H1 (cell line): ENCODE results near the gene LAMB3. TPM values are rescaled to one million over a fixed set of nuclear protein-coding genes. Genes with fewer than 3 reads are reported as not detected.

Experiments
- NANOG ChIP-seq: IDR thresholded peaks from 2 replicates; pipeline ENCODE4 v1.6.1; 2011; ENCODE audit warnings: low read length, low read depth, mild to moderate bottlenecking, inconsistent platforms; ENCODE audit not compliant: insufficient read depth, poor library complexity, severe bottlenecking
- PHF8 ChIP-seq: fragments of 200-600 bp; sonication (generic); conservative IDR thresholded peaks from 2 replicates; pipeline ENCODE4 v1.7.1; 2012; ENCODE audit warnings: low read depth, mild to moderate bottlenecking, inconsistent platforms, low read length, moderate library complexity
- POLR2AphosphoS5 ChIP-seq: IDR thresholded peaks from 2 replicates; pipeline ENCODE4 v1.6.1; 2011; ENCODE audit warnings: low read depth, low read length
- RNF2 ChIP-seq: fragments of 200-900, 300-1000 bp; sonication (generic); IDR thresholded peaks from 2 replicates; pipeline ENCODE4 v1.7.1; 2016; ENCODE audit warnings: borderline replicate concordance, low read depth, mild to moderate bottlenecking, antibody characterized with exemption, low read length; ENCODE audit not compliant: poor library complexity, severe bottlenecking; ENCODE audit errors: missing control alignments
- SUZ12 ChIP-seq: fragments of 200-600 bp; sonication (generic); IDR thresholded peaks from 2 replicates; pipeline ENCODE4 v1.6.1; 2012; ENCODE audit warnings: mild to moderate bottlenecking, inconsistent platforms, low read length, moderate library complexity, mixed read lengths
- polyA plus RNA-seq, 7 experiments: library from polyadenylated mRNA; depleted of rRNA in 3 of 7; stranded (reverse) in 5 of 7; unstranded in 2 of 7; fragments of >200 nt in 5 of 7; fragments of 200-250 nt in 2 of 7; gene quantifications; 1 replicate in 5 of 7; 2 replicates in 1 of 7; 4 replicates in 1 of 7; pipeline versions ENCODE4 v1.2.1 to v1.2.3, GENCODE V29; 2011 to 2013; ENCODE audit warnings: missing spikeins in 2 of 7, mixed read lengths in 2 of 7
- total RNA-seq: library from RNA; stranded (reverse); fragmentation: NEBNext Ultra II Directional; extraction: Animal tissue kit (Norgen Biotek cat#: 25700); gene quantifications from 2 replicates; pipeline ENCODE4 v1.2.1, GENCODE V29; 2021
- TF ChIP-seq, protein P1 (sequence below): fragments of 300-600 bp; sonication (generic); IDR thresholded peaks from 2 replicates; pipeline ENCODE4 v1.7.1; 2012; ENCODE audit warnings: low read length, moderate library complexity, mild to moderate bottlenecking, inconsistent platforms; ENCODE audit not compliant: insufficient replicate concordance

The LAMB3 gene
- total and polyA plus RNA-seq, 2 of the 8 experiments (the other 6 are each of a cell fraction or from before 2014, with no cell fraction given), result 0.45 to 0.50 TPM

DNA sequence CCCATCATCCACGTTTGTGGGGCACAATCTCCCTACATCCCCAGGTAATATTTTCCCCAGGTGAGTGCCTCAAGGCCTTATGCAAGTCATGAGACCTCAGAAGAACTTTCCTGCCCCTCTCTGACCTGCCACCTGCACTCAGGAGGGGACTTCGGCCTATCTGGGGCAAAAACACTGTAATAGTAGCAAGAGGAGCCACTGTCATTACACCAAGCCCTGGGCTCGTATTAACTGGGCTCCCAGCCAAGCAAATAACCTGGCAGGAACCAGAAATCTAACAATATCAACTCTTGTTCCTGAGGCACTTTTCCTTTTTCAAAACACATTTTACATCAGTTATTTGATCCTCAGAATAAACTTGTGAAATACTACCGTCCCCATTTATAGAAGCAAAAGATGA, 30.9 kb downstream of the LAMB3 start (continued):
- TF ChIP-seq, protein P1, sequence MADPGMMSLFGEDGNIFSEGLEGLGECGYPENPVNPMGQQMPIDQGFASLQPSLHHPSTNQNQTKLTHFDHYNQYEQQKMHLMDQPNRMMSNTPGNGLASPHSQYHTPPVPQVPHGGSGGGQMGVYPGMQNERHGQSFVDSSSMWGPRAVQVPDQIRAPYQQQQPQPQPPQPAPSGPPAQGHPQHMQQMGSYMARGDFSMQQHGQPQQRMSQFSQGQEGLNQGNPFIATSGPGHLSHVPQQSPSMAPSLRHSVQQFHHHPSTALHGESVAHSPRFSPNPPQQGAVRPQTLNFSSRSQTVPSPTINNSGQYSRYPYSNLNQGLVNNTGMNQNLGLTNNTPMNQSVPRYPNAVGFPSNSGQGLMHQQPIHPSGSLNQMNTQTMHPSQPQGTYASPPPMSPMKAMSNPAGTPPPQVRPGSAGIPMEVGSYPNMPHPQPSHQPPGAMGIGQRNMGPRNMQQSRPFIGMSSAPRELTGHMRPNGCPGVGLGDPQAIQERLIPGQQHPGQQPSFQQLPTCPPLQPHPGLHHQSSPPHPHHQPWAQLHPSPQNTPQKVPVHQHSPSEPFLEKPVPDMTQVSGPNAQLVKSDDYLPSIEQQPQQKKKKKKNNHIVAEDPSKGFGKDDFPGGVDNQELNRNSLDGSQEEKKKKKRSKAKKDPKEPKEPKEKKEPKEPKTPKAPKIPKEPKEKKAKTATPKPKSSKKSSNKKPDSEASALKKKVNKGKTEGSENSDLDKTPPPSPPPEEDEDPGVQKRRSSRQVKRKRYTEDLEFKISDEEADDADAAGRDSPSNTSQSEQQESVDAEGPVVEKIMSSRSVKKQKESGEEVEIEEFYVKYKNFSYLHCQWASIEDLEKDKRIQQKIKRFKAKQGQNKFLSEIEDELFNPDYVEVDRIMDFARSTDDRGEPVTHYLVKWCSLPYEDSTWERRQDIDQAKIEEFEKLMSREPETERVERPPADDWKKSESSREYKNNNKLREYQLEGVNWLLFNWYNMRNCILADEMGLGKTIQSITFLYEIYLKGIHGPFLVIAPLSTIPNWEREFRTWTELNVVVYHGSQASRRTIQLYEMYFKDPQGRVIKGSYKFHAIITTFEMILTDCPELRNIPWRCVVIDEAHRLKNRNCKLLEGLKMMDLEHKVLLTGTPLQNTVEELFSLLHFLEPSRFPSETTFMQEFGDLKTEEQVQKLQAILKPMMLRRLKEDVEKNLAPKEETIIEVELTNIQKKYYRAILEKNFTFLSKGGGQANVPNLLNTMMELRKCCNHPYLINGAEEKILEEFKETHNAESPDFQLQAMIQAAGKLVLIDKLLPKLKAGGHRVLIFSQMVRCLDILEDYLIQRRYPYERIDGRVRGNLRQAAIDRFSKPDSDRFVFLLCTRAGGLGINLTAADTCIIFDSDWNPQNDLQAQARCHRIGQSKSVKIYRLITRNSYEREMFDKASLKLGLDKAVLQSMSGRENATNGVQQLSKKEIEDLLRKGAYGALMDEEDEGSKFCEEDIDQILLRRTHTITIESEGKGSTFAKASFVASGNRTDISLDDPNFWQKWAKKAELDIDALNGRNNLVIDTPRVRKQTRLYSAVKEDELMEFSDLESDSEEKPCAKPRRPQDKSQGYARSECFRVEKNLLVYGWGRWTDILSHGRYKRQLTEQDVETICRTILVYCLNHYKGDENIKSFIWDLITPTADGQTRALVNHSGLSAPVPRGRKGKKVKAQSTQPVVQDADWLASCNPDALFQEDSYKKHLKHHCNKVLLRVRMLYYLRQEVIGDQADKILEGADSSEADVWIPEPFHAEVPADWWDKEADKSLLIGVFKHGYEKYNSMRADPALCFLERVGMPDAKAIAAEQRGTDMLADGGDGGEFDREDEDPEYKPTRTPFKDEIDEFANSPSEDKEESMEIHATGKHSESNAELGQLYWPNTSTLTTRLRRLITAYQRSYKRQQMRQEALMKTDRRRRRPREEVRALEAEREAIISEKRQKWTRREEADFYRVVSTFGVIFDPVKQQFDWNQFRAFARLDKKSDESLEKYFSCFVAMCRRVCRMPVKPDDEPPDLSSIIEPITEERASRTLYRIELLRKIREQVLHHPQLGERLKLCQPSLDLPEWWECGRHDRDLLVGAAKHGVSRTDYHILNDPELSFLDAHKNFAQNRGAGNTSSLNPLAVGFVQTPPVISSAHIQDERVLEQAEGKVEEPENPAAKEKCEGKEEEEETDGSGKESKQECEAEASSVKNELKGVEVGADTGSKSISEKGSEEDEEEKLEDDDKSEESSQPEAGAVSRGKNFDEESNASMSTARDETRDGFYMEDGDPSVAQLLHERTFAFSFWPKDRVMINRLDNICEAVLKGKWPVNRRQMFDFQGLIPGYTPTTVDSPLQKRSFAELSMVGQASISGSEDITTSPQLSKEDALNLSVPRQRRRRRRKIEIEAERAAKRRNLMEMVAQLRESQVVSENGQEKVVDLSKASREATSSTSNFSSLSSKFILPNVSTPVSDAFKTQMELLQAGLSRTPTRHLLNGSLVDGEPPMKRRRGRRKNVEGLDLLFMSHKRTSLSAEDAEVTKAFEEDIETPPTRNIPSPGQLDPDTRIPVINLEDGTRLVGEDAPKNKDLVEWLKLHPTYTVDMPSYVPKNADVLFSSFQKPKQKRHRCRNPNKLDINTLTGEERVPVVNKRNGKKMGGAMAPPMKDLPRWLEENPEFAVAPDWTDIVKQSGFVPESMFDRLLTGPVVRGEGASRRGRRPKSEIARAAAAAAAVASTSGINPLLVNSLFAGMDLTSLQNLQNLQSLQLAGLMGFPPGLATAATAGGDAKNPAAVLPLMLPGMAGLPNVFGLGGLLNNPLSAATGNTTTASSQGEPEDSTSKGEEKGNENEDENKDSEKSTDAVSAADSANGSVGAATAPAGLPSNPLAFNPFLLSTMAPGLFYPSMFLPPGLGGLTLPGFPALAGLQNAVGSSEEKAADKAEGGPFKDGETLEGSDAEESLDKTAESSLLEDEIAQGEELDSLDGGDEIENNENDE, result no peak
- TF ChIP-seq POLR2AphosphoS5 (no peak), NANOG (no peak), SUZ12 (no peak), RNF2 (no peak), PHF8 (no peak)
